Thymus (tissue), 11 donors: ENCODE measurements around the gene UPK3BL1. TPM values are rescaled to one million over a fixed set of nuclear protein-coding genes. Genes with fewer than 3 reads are reported as not detected.
"Not testable (repeated sequence)": the region's sequence is repeated elsewhere in the genome, so short reads cannot be mapped to it uniquely, and the experiment has no call there.

ENCODE experiments used
- DNase-seq, 9 donors: peaks; one replicate each; pipeline ENCODE4 v3.0.0-alpha.2; 2013; ENCODE audit warnings: low spot score in 9 of 9, low read depth in 6 of 9, missing footprints in 1 of 9
- H3K27ac ChIP-seq, 2 donors: one replicate each; pipeline ENCODE4 v1.5.1; 2013; ENCODE audit warnings: control low read depth in 1 of 2, low read depth in 1 of 2, low read length in 1 of 2, mild to moderate bottlenecking in 1 of 2, moderate library complexity in 1 of 2
- H3K27me3 ChIP-seq, 2 donors: one replicate each; pipeline ENCODE4 v1.5.1; 2013; ENCODE audit warnings: low read length in 1 of 2; ENCODE audit not compliant: control insufficient read depth in 2 of 2, insufficient read depth in 1 of 2
- H3K36me3 ChIP-seq, 2 donors: one replicate each; pipeline ENCODE4 v1.5.1; 2013; ENCODE audit warnings: low read length in 1 of 2, mild to moderate bottlenecking in 1 of 2, moderate library complexity in 1 of 2; ENCODE audit not compliant: control insufficient read depth in 2 of 2, insufficient read depth in 2 of 2
- H3K4me1 ChIP-seq, 2 donors: one replicate each; pipeline ENCODE4 v1.5.1; 2013; ENCODE audit warnings: low read length in 2 of 2; ENCODE audit not compliant: control insufficient read depth in 2 of 2, insufficient read depth in 2 of 2
- H3K4me3 ChIP-seq, 2 donors: one replicate each; pipeline ENCODE4 v1.5.1; 2013; ENCODE audit warnings: low read length in 2 of 2, control low read depth in 1 of 2, mild to moderate bottlenecking in 1 of 2
- H3K9me3 ChIP-seq, 2 donors: one replicate each; pipeline ENCODE4 v1.5.1; 2013; ENCODE audit warnings: low read length in 1 of 2, mild to moderate bottlenecking in 1 of 2; ENCODE audit not compliant: control insufficient read depth in 2 of 2, insufficient read depth in 1 of 2
- WGBS: extraction: QIAGEN DNeasy Blood & Tissue Kit; methylation state at CpG from one replicate; pipeline ENCODE4 v1.1.7; 2013; 5-methylcytosine and 5-hydroxymethylcytosine counted together
- polyA plus RNA-seq: library from polyadenylated mRNA; stranded (reverse); fragments of 200-250 nt; gene quantifications from one replicate; pipeline ENCODE4 v1.2.3, GENCODE V29; 2013
- total RNA-seq: library from RNA; stranded (reverse); fragments of 120-200 nt; gene quantifications from one replicate; pipeline ENCODE4 v1.2.4, GENCODE V29; 2013
- donor health status: healthy.

UPK3BL1 gene
- total and polyA plus RNA-seq, 2 donors: 11.5 to 256 TPM

GRCh38 chr7:102671956-102672307 is 29.3 kb upstream of the UPK3BL1 start:
- H3K27me3 ChIP-seq, H3K27ac ChIP-seq, DNase-seq, H3K4me3 ChIP-seq, H3K4me1 ChIP-seq, H3K9me3 ChIP-seq, H3K36me3 ChIP-seq: not testable (repeated sequence)
- no CpG with 5 or more reads among the region's 9 CpGs for WGBS

GRCh38 chr7:102671166-102671955 is 28.8 kb upstream of the UPK3BL1 start, which contains the start of gene POLR2J2:
POLR2J2 (minus strand) TSS chr7:102671663; CDS start chr7:102671601, 62 bp downstream.
- H3K4me3 ChIP-seq: peak within 1 kb of the TSS; percentile 31 to 54
- H3K36me3 ChIP-seq, H3K4me1 ChIP-seq, H3K27ac ChIP-seq, H3K9me3 ChIP-seq, H3K27me3 ChIP-seq: not testable (repeated sequence)
- DNase-seq: peak in 4 of 9 donors; percentile 4 to 86 (median 72)
- WGBS: 0% methylated on average over 18 of the region's 63 CpGs

- not testable (repeated sequence) for H3K36me3 ChIP-seq, H3K4me1 ChIP-seq, H3K9me3 ChIP-seq, H3K27me3 ChIP-seq, DNase-seq, H3K27ac ChIP-seq, H3K4me3 ChIP-seq
- WGBS: 96% methylated on average over 9 of the region's 14 CpGs
Measured at GRCh38 chr7:102667523-102667922, 24.9 kb upstream of the UPK3BL1 start.

GRCh38 chr7:102666850-102667249 is 24.3 kb upstream of the UPK3BL1 start:
- DNase-seq, H3K36me3 ChIP-seq: not testable (repeated sequence)
- no CpG with 5 or more reads among the region's 16 CpGs for WGBS

GRCh38 chr7:102664765-102665164 is 22.2 kb upstream of the UPK3BL1 start:
- not testable (repeated sequence) for H3K4me3 ChIP-seq, H3K27me3 ChIP-seq, H3K9me3 ChIP-seq, H3K4me1 ChIP-seq, H3K27ac ChIP-seq, H3K36me3 ChIP-seq, DNase-seq
- WGBS: 96% methylated on average over 4 of the region's 11 CpGs

More at GRCh38 chr7:102666850-102667249, 24.3 kb upstream of the UPK3BL1 start:
- H3K4me3 ChIP-seq, H3K9me3 ChIP-seq, H3K4me1 ChIP-seq, H3K27me3 ChIP-seq, H3K27ac ChIP-seq: not testable (repeated sequence)

GRCh38 chr7:102649924-102650323 is 7.3 kb upstream of the UPK3BL1 start, which contains the start of gene SPDYE2B:
SPDYE2B (plus strand) TSS chr7:102650319; CDS start chr7:102652349, 2,030 bp downstream.
- not testable (repeated sequence) for H3K27me3 ChIP-seq, H3K4me1 ChIP-seq, H3K27ac ChIP-seq, DNase-seq, H3K4me3 ChIP-seq, H3K36me3 ChIP-seq, H3K9me3 ChIP-seq
- no CpG with 5 or more reads among the region's 4 CpGs for WGBS

- H3K27ac ChIP-seq, H3K36me3 ChIP-seq, H3K4me1 ChIP-seq, DNase-seq, H3K4me3 ChIP-seq, H3K27me3 ChIP-seq, H3K9me3 ChIP-seq: not testable (repeated sequence)
- 99% methylated on average over 5 of the region's 7 CpGs for WGBS
Measured at GRCh38 chr7:102647813-102648212, 5.2 kb upstream of the UPK3BL1 start.

GRCh38 chr7:102643404-102643803 is 813 bp upstream of the UPK3BL1 start:
- H3K4me1 ChIP-seq, DNase-seq, H3K9me3 ChIP-seq, H3K27ac ChIP-seq, H3K36me3 ChIP-seq, H3K27me3 ChIP-seq, H3K4me3 ChIP-seq: not testable (repeated sequence)
- WGBS: no CpG with 5 or more reads among the region's 1 CpG

- H3K27me3 ChIP-seq, H3K4me3 ChIP-seq, H3K4me1 ChIP-seq, H3K27ac ChIP-seq, H3K36me3 ChIP-seq, DNase-seq, H3K9me3 ChIP-seq: not testable (repeated sequence)
- WGBS: 98% methylated on average over 7 of the region's 11 CpGs
Measured at GRCh38 chr7:102638848-102639247, 3.7 kb downstream of the UPK3BL1 start.
